Hepatocyte (in vitro differentiated cells): ENCODE results near the gene CLCF1. TPM values are rescaled to one million over a fixed set of nuclear protein-coding genes. Genes with fewer than 3 reads are reported as not detected.
A peak's percentile ranks its signal among the peaks of the same experiment; 100 is the strongest.

Experiments
- DNase-seq: peaks from one replicate; pipeline ENCODE4 v3.0.0-alpha.2; 2016; ENCODE audit warnings: low spot score
- H2AFZ ChIP-seq: fragments of 200-600 bp; sonication (generic); 2 replicates; pipeline ENCODE4 v1.6.0; 2016; ENCODE audit warnings: antibody characterized with exemption, mild to moderate bottlenecking
- H3K27ac ChIP-seq: fragments of 200-600 bp; sonication (generic); 2 replicates; pipeline ENCODE4 v1.5.1; 2016; ENCODE audit warnings: mild to moderate bottlenecking
- H3K27me3 ChIP-seq: fragments of 200-600 bp; sonication (generic); 2 replicates; pipeline ENCODE4 v1.6.1; 2016
- H3K36me3 ChIP-seq: fragments of 200-600 bp; sonication (generic); replicated peaks from 2 replicates; pipeline ENCODE4 v1.5.1; 2016; ENCODE audit warnings: low read depth; ENCODE audit not compliant: insufficient read depth
- H3K4me1 ChIP-seq: fragments of 200-600 bp; sonication (generic); 2 replicates; pipeline ENCODE4 v1.5.1; 2016; ENCODE audit warnings: mild to moderate bottlenecking, moderate library complexity; ENCODE audit not compliant: insufficient read depth
- H3K4me2 ChIP-seq: fragments of 200-600 bp; sonication (generic); 2 replicates; pipeline ENCODE4 v1.6.0; 2016
- H3K4me3 ChIP-seq: fragments of 200-600 bp; sonication (generic); 2 replicates; pipeline ENCODE4 v1.5.1; 2016; ENCODE audit warnings: mild to moderate bottlenecking
- H3K79me2 ChIP-seq: fragments of 200-600 bp; sonication (generic); 2 replicates; pipeline ENCODE4 v1.6.0; 2017; ENCODE audit warnings: mild to moderate bottlenecking
- H3K9me2 ChIP-seq: fragments of 200-600 bp; sonication (generic); replicated peaks from 2 replicates; pipeline ENCODE4 v1.6.0; 2017; ENCODE audit warnings: mild to moderate bottlenecking; ENCODE audit not compliant: insufficient read depth
- H3K9me3 ChIP-seq: fragments of 200-600 bp; sonication (generic); 2 replicates; pipeline ENCODE4 v1.5.1; 2016; ENCODE audit warnings: low read depth, mild to moderate bottlenecking
- H4K20me1 ChIP-seq: fragments of 200-600 bp; sonication (generic); 2 replicates; pipeline ENCODE4 v1.6.0; 2016; ENCODE audit warnings: mild to moderate bottlenecking; ENCODE audit not compliant: insufficient read depth, poor library complexity, severe bottlenecking
- EZH2 ChIP-seq: fragments of 200-600 bp; sonication (generic); IDR thresholded peaks from 2 replicates; pipeline ENCODE4 v1.6.1; 2016; ENCODE audit warnings: antibody characterized with exemption, mild to moderate bottlenecking, borderline replicate concordance
- EZH2phosphoT487 ChIP-seq: fragments of 200-600 bp; sonication (generic); IDR thresholded peaks from one replicate; pipeline ENCODE4 v1.6.1; 2018; ENCODE audit warnings: antibody characterized with exemption, mild to moderate bottlenecking, low read depth, moderate library complexity; ENCODE audit not compliant: unreplicated experiment, severe bottlenecking
- WGBS: methylation state at CpG from one replicate; pipeline ENCODE4 v1.1.6; 2016; ENCODE audit warnings: low lambda C conversion rate; ENCODE audit errors: missing lambda C conversion rate; 5-methylcytosine and 5-hydroxymethylcytosine counted together
- polyA plus RNA-seq: library from polyadenylated mRNA; unstranded; fragments of >200 nt; fragmentation: Nextera tagmentation; extraction: Ambion mirVana; gene quantifications from 2 replicates; pipeline ENCODE4 v1.2.1, GENCODE V29; 2016
- total RNA-seq: library from RNA; depleted of rRNA; stranded (reverse); fragments of >200 nt; gene quantifications from 2 replicates; pipeline ENCODE4 v1.2.3, GENCODE V29; 2014
- TF ChIP-seq, protein P1 (sequence below): fragments of 200-600 bp; sonication (generic); IDR thresholded peaks from 2 replicates; pipeline ENCODE4 v1.5.1; 2016; ENCODE audit warnings: antibody characterized with exemption, mild to moderate bottlenecking; ENCODE audit not compliant: poor library complexity

The CLCF1 gene
- total and polyA plus RNA-seq, 2 experiments from 2014 or later = 9.4 to 13.2 TPM

DNA sequence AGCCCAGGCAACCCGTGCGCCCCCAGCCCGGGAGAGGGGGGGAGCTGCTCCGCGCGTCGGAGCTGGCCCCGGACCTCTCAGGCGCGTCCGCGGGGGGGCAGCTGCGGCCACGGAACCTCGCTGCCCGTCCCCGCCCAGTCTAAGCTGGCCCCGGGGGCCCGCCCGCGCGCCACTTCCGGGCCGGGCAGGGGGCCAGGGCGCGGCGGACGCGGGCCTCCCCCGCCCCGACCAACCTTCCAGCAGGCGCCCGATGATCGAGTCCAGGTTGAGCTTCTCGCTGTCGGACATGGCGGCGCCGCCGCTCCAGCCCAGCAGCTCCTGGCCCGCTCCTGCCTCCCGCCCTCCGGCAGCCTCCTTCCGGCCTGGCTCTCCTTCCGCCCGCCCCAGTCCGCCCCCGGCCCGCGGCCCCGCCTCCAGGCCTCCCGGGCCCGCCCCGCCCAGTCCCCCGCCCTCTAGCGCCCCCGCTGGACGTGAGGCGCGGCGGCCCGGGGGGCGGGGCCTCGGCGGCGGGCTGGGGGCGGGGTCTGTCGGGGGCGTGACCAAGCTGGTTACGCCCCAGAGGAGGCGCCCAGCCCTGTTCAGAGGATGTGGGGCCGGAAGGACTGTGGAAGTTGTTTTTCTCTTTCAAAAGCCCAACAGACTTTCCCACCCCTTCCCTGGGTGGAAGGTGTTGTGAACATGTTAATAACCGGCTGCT is 28.2 kb upstream of the CLCF1 start, which contains the start of gene PPP1CA:
Gene PPP1CA (minus strand): TSS at position 364 of the 697 bp plus-strand sequence. CDS start 76 bp downstream, at position 288.
- no peaks in the 10 kb centered on the region for H3K9me2 ChIP-seq
- peaks cover 23% of the 10 kb centered on the region for H3K79me2 ChIP-seq
- no peaks in the 10 kb centered on the region for H3K36me3 ChIP-seq
- peak; percentile 96 for DNase-seq
- H3K4me1 ChIP-seq = peaks cover 15% of the 10 kb centered on the region
- TF ChIP-seq EZH2phosphoT487 (no peak), EZH2 (no peak)
- TF ChIP-seq, protein P1, sequence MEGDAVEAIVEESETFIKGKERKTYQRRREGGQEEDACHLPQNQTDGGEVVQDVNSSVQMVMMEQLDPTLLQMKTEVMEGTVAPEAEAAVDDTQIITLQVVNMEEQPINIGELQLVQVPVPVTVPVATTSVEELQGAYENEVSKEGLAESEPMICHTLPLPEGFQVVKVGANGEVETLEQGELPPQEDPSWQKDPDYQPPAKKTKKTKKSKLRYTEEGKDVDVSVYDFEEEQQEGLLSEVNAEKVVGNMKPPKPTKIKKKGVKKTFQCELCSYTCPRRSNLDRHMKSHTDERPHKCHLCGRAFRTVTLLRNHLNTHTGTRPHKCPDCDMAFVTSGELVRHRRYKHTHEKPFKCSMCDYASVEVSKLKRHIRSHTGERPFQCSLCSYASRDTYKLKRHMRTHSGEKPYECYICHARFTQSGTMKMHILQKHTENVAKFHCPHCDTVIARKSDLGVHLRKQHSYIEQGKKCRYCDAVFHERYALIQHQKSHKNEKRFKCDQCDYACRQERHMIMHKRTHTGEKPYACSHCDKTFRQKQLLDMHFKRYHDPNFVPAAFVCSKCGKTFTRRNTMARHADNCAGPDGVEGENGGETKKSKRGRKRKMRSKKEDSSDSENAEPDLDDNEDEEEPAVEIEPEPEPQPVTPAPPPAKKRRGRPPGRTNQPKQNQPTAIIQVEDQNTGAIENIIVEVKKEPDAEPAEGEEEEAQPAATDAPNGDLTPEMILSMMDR = peak; percentile 51
- peak within 1 kb of the TSS; percentile 84 for H2AFZ ChIP-seq
- H4K20me1 ChIP-seq = peaks cover 11% of the 10 kb centered on the region
- peak within 1 kb of the TSS; percentile 97 for H3K27ac ChIP-seq
- H3K27me3 ChIP-seq = no peaks in the 10 kb centered on the region
- peak within 1 kb of the TSS; percentile 94 for H3K4me2 ChIP-seq
- no peaks in the 10 kb centered on the region for H3K9me3 ChIP-seq
- WGBS = 7% methylated on average over 10 of the region's 73 CpGs
- peak within 1 kb of the TSS; percentile 98 for H3K4me3 ChIP-seq

DNA sequence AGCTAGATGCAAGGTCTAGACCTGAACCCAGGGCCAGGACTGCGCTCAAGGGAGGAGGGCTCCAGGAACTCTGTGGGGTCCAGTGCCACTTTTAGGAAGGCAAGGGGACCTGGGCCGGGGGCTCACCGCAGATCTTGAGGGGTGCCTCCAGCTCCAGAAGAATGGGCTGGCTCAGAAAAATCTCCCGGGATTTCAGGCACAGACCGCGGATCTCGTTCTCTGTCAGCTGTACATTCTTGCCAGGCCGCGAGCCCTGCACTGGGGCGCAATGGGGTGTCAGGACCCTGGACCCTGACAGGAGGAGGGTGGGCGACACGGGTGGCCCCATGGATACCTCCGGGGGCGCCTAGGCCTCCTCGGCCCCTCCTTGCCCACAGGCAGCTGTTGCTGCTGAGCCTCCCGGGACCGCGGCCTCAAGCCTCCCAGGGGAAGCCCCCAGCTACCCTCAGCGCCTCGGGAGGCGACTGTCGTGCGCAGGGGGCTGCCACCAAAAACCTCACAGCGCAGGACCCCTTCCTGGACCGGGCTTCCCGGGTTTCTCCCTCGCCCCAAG is 27.6 kb upstream of the CLCF1 start:
- Histone ChIP-seq H3K36me3 (no peaks in the 10 kb centered on the region), H3K27me3 (no peaks in the 10 kb centered on the region), H3K4me2 (peak overlapping the region; percentile 94), H3K4me3 (peak overlapping the region; percentile 98), H3K9me3 (no peaks in the 10 kb centered on the region), H4K20me1 (peaks cover 11% of the 10 kb centered on the region), H3K79me2 (peaks cover 23% of the 10 kb centered on the region), H3K4me1 (peaks cover 15% of the 10 kb centered on the region), H3K27ac (peak overlapping the region; percentile 97), H3K9me2 (no peaks in the 10 kb centered on the region), H2AFZ (peak overlapping the region; percentile 50)
- TF ChIP-seq EZH2phosphoT487 = no peak
- TF ChIP-seq, protein P1 = no peak
- DNase-seq = no peak
- 11% methylated on average over 20 of the region's 27 CpGs for WGBS

DNA sequence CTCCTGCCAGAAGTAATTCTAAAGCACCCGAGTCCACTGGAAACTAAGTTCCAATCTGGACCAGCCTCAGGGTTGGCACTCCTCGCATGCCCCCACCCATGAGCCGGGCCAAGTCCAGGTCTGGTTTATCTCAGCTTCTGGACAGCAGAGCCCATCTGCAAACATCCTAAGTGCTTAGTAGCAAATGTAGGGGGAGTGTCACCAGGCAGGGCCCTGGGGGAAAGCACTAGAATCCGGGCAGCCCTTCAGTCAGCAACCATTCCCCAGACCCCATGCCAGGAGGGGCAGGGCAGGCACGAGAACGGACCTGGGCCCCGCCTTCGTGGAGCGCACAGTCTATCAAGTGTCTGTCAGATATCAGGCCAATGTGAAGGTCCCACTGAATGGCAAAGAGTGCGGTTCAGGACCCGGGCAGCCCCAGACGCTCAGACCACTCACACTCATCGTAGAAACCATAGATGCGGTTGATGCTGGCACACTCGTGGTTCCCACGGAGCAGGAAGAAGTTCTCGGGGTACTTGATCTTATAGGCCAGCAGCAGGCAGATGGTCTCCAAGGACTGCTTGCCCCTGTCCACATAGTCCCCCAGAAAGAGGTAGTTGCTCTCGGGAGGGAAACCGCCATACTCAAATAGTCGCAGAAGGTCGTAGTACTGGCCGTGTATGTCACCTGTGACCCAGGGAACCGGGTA is 27.0 kb upstream of the CLCF1 start:
- peaks cover 15% of the 10 kb centered on the region for H3K4me1 ChIP-seq
- no peak overlapping the region for H2AFZ ChIP-seq
- H3K27me3 ChIP-seq = no peaks in the 10 kb centered on the region
- H3K4me3 ChIP-seq = peak overlapping the region; percentile 98
- peak overlapping the region; percentile 97 for H3K27ac ChIP-seq
- H3K79me2 ChIP-seq = peaks cover 23% of the 10 kb centered on the region
- peaks cover 11% of the 10 kb centered on the region for H4K20me1 ChIP-seq
- peak overlapping the region; percentile 94 for H3K4me2 ChIP-seq
- WGBS = 63% methylated on average over 23 of the region's 23 CpGs
- H3K9me3 ChIP-seq = no peaks in the 10 kb centered on the region
- H3K9me2 ChIP-seq = no peaks in the 10 kb centered on the region
- DNase-seq = no peak
- no peaks in the 10 kb centered on the region for H3K36me3 ChIP-seq
- no peak for TF ChIP-seq EZH2phosphoT487
